HFFc6 (cell line): ENCODE results near the gene PLS3. TPM values are rescaled to one million over a fixed set of nuclear protein-coding genes. Genes with fewer than 3 reads are reported as not detected.
"Not testable (repeated sequence)": the region's sequence is repeated elsewhere in the genome, so short reads cannot be mapped to it uniquely, and the experiment has no call there.

ENCODE experiments used
- DNase-seq: peaks from one replicate; pipeline ENCODE4 v3.0.0-alpha.2; 2018
- H3K27ac Mint-ChIP-seq: 2 replicates; pipeline ENCODE4 v1.8.0; 2020; ENCODE audit warnings: mild to moderate bottlenecking, mixed read lengths
- H3K27me3 Mint-ChIP-seq: 2 replicates; pipeline ENCODE4 v1.8.0; 2021; ENCODE audit warnings: mild to moderate bottlenecking, moderate library complexity, mixed read lengths; ENCODE audit not compliant: insufficient read depth
- H3K36me3 Mint-ChIP-seq: 2 replicates; pipeline ENCODE4 v1.8.0; 2021; ENCODE audit warnings: low read depth, mixed read lengths
- H3K4me1 Mint-ChIP-seq: 2 replicates; pipeline ENCODE4 v1.8.0; 2020; ENCODE audit warnings: low read depth, mixed read lengths
- H3K4me3 Mint-ChIP-seq: 2 replicates; pipeline ENCODE4 v1.8.0; 2020; ENCODE audit warnings: mild to moderate bottlenecking, moderate library complexity, mixed read lengths
- H3K9me3 Mint-ChIP-seq: 2 replicates; pipeline ENCODE4 v1.8.0; 2020; ENCODE audit warnings: mild to moderate bottlenecking, mixed read lengths
- CTCF ChIP-seq: fragments of 200-600 bp; sonication (generic); IDR thresholded peaks from 2 replicates; pipeline ENCODE4 v1.5.0; 2021; ENCODE audit warnings: antibody characterized with exemption, mild to moderate bottlenecking
- total RNA-seq, 6 experiments: library from RNA; stranded (reverse); fragmentation: NEBNext Ultra II Directional; extraction: Animal tissue kit (Norgen Biotek cat#: 25700); gene quantifications; 2 replicates in 1 of 6; 3 replicates in 5 of 6; pipeline ENCODE4 v1.2.3, GENCODE V29; 2021

PLS3 gene
- total RNA-seq, 6 experiments from 2014 or later = 206 to 281 (median 254) TPM

GRCh38 chrX:115625572-115626301 lies 64.8 kb downstream of the PLS3 start:
- no peak for TF ChIP-seq CTCF
- peaks cover 5% of the 10 kb centered on the region; the same call in 1 of the 2 replicates for H3K36me3 Mint-ChIP-seq
- peak; percentile 46 for DNase-seq
- peak overlapping the region; percentile 64 for H3K4me3 Mint-ChIP-seq
- H3K9me3 Mint-ChIP-seq = no peaks in the 10 kb centered on the region
- H3K4me1 Mint-ChIP-seq = peaks cover 41% of the 10 kb centered on the region
- H3K27me3 Mint-ChIP-seq = no peaks in the 10 kb centered on the region
- H3K27ac Mint-ChIP-seq = peak overlapping the region; percentile 88

GRCh38 chrX:115630204-115630603 lies 69.2 kb downstream of the PLS3 start:
- peak overlapping the region; percentile 47 for H3K27ac Mint-ChIP-seq
- no peaks in the 10 kb centered on the region for H3K27me3 Mint-ChIP-seq
- no peak for DNase-seq
- no peak for TF ChIP-seq CTCF
- no peaks in the 10 kb centered on the region for H3K9me3 Mint-ChIP-seq
- H3K4me3 Mint-ChIP-seq = no peak overlapping the region
- H3K36me3 Mint-ChIP-seq = no peaks in the 10 kb centered on the region
- peaks cover 33% of the 10 kb centered on the region for H3K4me1 Mint-ChIP-seq

GRCh38 chrX:115632455-115632854 lies 71.5 kb downstream of the PLS3 start:
- Mint-ChIP-seq H3K9me3 (no peaks in the 10 kb centered on the region), H3K27ac (peak overlapping the region; percentile 70), H3K36me3 (no peaks in the 10 kb centered on the region), H3K27me3 (no peaks in the 10 kb centered on the region), H3K4me1 (peaks cover 25% of the 10 kb centered on the region), H3K4me3 (peak overlapping the region; percentile 36; the same call in 1 of the 2 replicates)
- DNase-seq = peak; percentile 53
- TF ChIP-seq CTCF = no peak

GRCh38 chrX:115633397-115633796 lies 72.4 kb downstream of the PLS3 start:
- Mint-ChIP-seq H3K27ac (peak overlapping the region; percentile 70; the same call in 1 of the 2 replicates), H3K4me1 (peaks cover 25% of the 10 kb centered on the region)
- not testable (repeated sequence) for H3K36me3 Mint-ChIP-seq, DNase-seq, H3K4me3 Mint-ChIP-seq, H3K9me3 Mint-ChIP-seq, H3K27me3 Mint-ChIP-seq

- TF ChIP-seq CTCF = no peak
- Mint-ChIP-seq H3K27me3 (no peaks in the 10 kb centered on the region), H3K4me3 (no peak overlapping the region), H3K4me1 (peaks cover 17% of the 10 kb centered on the region), H3K36me3 (peaks cover 4% of the 10 kb centered on the region; the same call in 1 of the 2 replicates), H3K9me3 (no peaks in the 10 kb centered on the region), H3K27ac (no peak overlapping the region)
- DNase-seq = no peak
Measured at GRCh38 chrX:115639334-115639880, 78.4 kb downstream of the PLS3 start.

GRCh38 chrX:115642311-115642710 lies 81.3 kb downstream of the PLS3 start:
- H3K36me3 Mint-ChIP-seq = peaks cover 4% of the 10 kb centered on the region; the same call in 1 of the 2 replicates
- H3K4me3 Mint-ChIP-seq = no peak overlapping the region
- H3K27ac Mint-ChIP-seq = peak overlapping the region; percentile 81
- no peak for TF ChIP-seq CTCF
- no peaks in the 10 kb centered on the region for H3K9me3 Mint-ChIP-seq
- peaks cover 15% of the 10 kb centered on the region for H3K4me1 Mint-ChIP-seq
- no peaks in the 10 kb centered on the region for H3K27me3 Mint-ChIP-seq
- no peak for DNase-seq
